Measurements from ENCODE around the gene TANC1. TPM values are rescaled to one million over a fixed set of nuclear protein-coding genes. Genes with fewer than 3 reads are reported as not detected.
"Not testable (repeated sequence)": the region's sequence is repeated elsewhere in the genome, so short reads cannot be mapped to it uniquely, and the experiment has no call there.

TANC1 gene
- total and polyA plus RNA-seq, 11 donors = 26.6 to 91.1 (median 68.8) TPM

GRCh38 chr2:159093497-159093896 is 125.1 kb downstream of the TANC1 start:
- WGBS, 4 donors = 3 to 10% (median 5%) methylated on average over 2 of the region's 2 CpGs
- peaks cover 0 to 10% (median 3%) of the 10 kb centered on the region in 9 donors for H3K36me3 ChIP-seq
- no peak overlapping the region for H3K4me3 ChIP-seq
- H3K27me3 ChIP-seq = no peaks in the 10 kb centered on the region
- peak overlapping the region in 11 of 12 donors; percentile 54 to 82 (median 76) for H3K27ac ChIP-seq
- H3K4me1 ChIP-seq = peaks cover 30 to 97% (median 80%) of the 10 kb centered on the region in 12 donors
- intact Hi-C loops (cut with DNase I) = loop anchor here in 1 of 10 donors (10.0 kb wide), 1 partner anchor 59 kb away; no protein-coding TSS in a partner anchor
- TF ChIP-seq CTCF (IDR thresholded peaks at IDR 0.05) (no peak), POLR2A (IDR thresholded peaks at IDR 0.05) (no peak)
- DNase-seq (no peak), ATAC-seq (no peak)
- H3K9me3 ChIP-seq = peaks cover 0 to 12% (median 8%) of the 10 kb centered on the region in 12 donors

GRCh38 chr2:159094173-159094737 is 125.8 kb downstream of the TANC1 start:
- intact Hi-C loops (cut with DNase I) = loop anchor here in 1 of 10 donors (10.0 kb wide), 1 partner anchor 59 kb away; no protein-coding TSS in a partner anchor
- TF ChIP-seq POLR2A (IDR thresholded peaks at IDR 0.05) (no peak), CTCF (IDR thresholded peaks at IDR 0.05) (no peak)
- DNase-seq (peak; percentile 51 to 73 (median 64)), ATAC-seq (peak; percentile 23 to 73 (median 50))
- no peaks in the 10 kb centered on the region for H3K27me3 ChIP-seq
- H3K36me3 ChIP-seq = peaks cover 0 to 10% (median 3%) of the 10 kb centered on the region in 9 donors
- peak overlapping the region; percentile 3 to 82 (median 70) for H3K27ac ChIP-seq
- peaks cover 35 to 97% (median 80%) of the 10 kb centered on the region in 12 donors for H3K4me1 ChIP-seq
- H3K9me3 ChIP-seq = peaks cover 0 to 12% (median 8%) of the 10 kb centered on the region in 12 donors
- 20 to 32% (median 28%) methylated on average over 8 to 10 of the region's 10 CpGs for WGBS, 4 donors
- no peak overlapping the region for H3K4me3 ChIP-seq

- DNase-seq (no peak), ATAC-seq (no peak)
- peaks cover 0 to 10% (median 3%) of the 10 kb centered on the region in 9 donors for H3K36me3 ChIP-seq
- peaks cover 26 to 96% (median 72%) of the 10 kb centered on the region in 12 donors for H3K4me1 ChIP-seq
- no peak overlapping the region for H3K4me3 ChIP-seq
- H3K27me3 ChIP-seq = no peaks in the 10 kb centered on the region
- intact Hi-C loops (cut with DNase I) = loop anchor here in 1 of 10 donors (10.0 kb wide), 1 partner anchor 61 kb away; no protein-coding TSS in a partner anchor
- WGBS, 4 donors = 65 to 84% (median 78%) methylated on average over 1 of the region's 1 CpG
- H3K27ac ChIP-seq = peak overlapping the region in 4 of 12 donors; percentile 3 to 77 (median 72)
- H3K9me3 ChIP-seq = peaks cover 0 to 12% (median 8%) of the 10 kb centered on the region in 12 donors
- TF ChIP-seq POLR2A (IDR thresholded peaks at IDR 0.05) (no peak), CTCF (IDR thresholded peaks at IDR 0.05) (no peak)
These were observed 127.4 kb downstream of the TANC1 start for GRCh38 chr2:159095813-159096212.

- not testable (repeated sequence) for H3K4me3 ChIP-seq, H3K27me3 ChIP-seq, DNase-seq, ATAC-seq
- 88 to 99% (median 98%) methylated on average over 8 of the region's 8 CpGs for WGBS, 4 donors
- Histone ChIP-seq H3K9me3 (peaks cover 0 to 12% (median 8%) of the 10 kb centered on the region in 12 donors), H3K36me3 (peaks cover 0 to 10% (median 3%) of the 10 kb centered on the region in 9 donors), H3K27ac (peak overlapping the region in 3 of 12 donors; percentile 8 to 76 (median 69)), H3K4me1 (peaks cover 22 to 96% (median 67%) of the 10 kb centered on the region in 12 donors)
- intact Hi-C loops (cut with DNase I) = loop anchor here in 1 of 10 donors (10.0 kb wide), 1 partner anchor 62 kb away; no protein-coding TSS in a partner anchor
These were observed 127.9 kb downstream of the TANC1 start for GRCh38 chr2:159096302-159096855.
